Measurements from ENCODE around the gene GCH1.

GCH1 gene

GRCh38 chr14:54935100-54935499 lies 32.5 kb upstream of the GCH1 start:
- Histone ChIP-seq H3K36me3 (replicated peaks; ENCODE audit: insufficient read depth, low read length) (no peaks in the 10 kb centered on the region), H3K4me1 (ENCODE audit: low read length) (no peaks in the 10 kb centered on the region), H3K9me3 (replicated peaks; ENCODE audit: insufficient read depth, low read length) (no peaks in the 10 kb centered on the region), H3K9ac (ENCODE audit: low read length) (no peak overlapping the region), H3F3A (ENCODE audit: insufficient read depth, low read length) (no peaks in the 10 kb centered on the region), H3K4me2 (ENCODE audit: low read depth, low read length) (no peak overlapping the region), H3K79me2 (ENCODE audit: low read length) (no peaks in the 10 kb centered on the region), H3K4me3 (ENCODE audit: low read length) (no peak overlapping the region), H2AFZ (ENCODE audit: low read length) (no peak overlapping the region), H3K27ac (ENCODE audit: low read length) (no peak overlapping the region), H3K27me3 (replicated peaks; ENCODE audit: insufficient read depth, low read length) (no peaks in the 10 kb centered on the region), H3K9me2 (replicated peaks; ENCODE audit: insufficient read depth, low read length) (no peaks in the 10 kb centered on the region), H4K20me1 (ENCODE audit: insufficient read depth, low read length) (no peaks in the 10 kb centered on the region)
- TF ChIP-seq EZH2 (optimal IDR thresholded peaks at IDR 0.05; ENCODE audit: low read depth, low read length) (no peak), EZH2phosphoT487 (IDR thresholded peaks at IDR 0.05; ENCODE audit: low read length) (no peak), CTCF (IDR thresholded peaks at IDR 0.05; ENCODE audit: low read length) (no peak)
- no peak for DNase-seq

GRCh38 chr14:54933006-54933405 lies 30.4 kb upstream of the GCH1 start:
- DNase-seq = no peak
- H3K4me2 ChIP-seq (ENCODE audit: low read depth, low read length) = no peak overlapping the region
- no peaks in the 10 kb centered on the region for H3K4me1 ChIP-seq (ENCODE audit: low read length)
- H3K4me3 ChIP-seq (ENCODE audit: low read length) = no peak overlapping the region
- no peaks in the 10 kb centered on the region for H3K9me3 ChIP-seq (replicated peaks; ENCODE audit: insufficient read depth, low read length)
- H2AFZ ChIP-seq (ENCODE audit: low read length) = no peak overlapping the region
- H3F3A ChIP-seq (ENCODE audit: insufficient read depth, low read length) = no peaks in the 10 kb centered on the region
- TF ChIP-seq EZH2phosphoT487 (IDR thresholded peaks at IDR 0.05; ENCODE audit: low read length) (no peak), CTCF (IDR thresholded peaks at IDR 0.05; ENCODE audit: low read length) (no peak), EZH2 (optimal IDR thresholded peaks at IDR 0.05; ENCODE audit: low read depth, low read length) (no peak)
- H3K9ac ChIP-seq (ENCODE audit: low read length) = no peak overlapping the region
- H3K79me2 ChIP-seq (ENCODE audit: low read length) = no peaks in the 10 kb centered on the region
- H3K9me2 ChIP-seq (replicated peaks; ENCODE audit: insufficient read depth, low read length) = no peaks in the 10 kb centered on the region
- no peaks in the 10 kb centered on the region for H4K20me1 ChIP-seq (ENCODE audit: insufficient read depth, low read length)
- no peaks in the 10 kb centered on the region for H3K36me3 ChIP-seq (replicated peaks; ENCODE audit: insufficient read depth, low read length)
- H3K27ac ChIP-seq (ENCODE audit: low read length) = no peak overlapping the region
- no peaks in the 10 kb centered on the region for H3K27me3 ChIP-seq (replicated peaks; ENCODE audit: insufficient read depth, low read length)

GRCh38 chr14:54931598-54932340 lies 29.1 kb upstream of the GCH1 start:
- Histone ChIP-seq H3K4me2 (ENCODE audit: low read depth, low read length) (no peak overlapping the region), H3K4me3 (ENCODE audit: low read length) (no peak overlapping the region), H3K9ac (ENCODE audit: low read length) (no peak overlapping the region), H2AFZ (ENCODE audit: low read length) (no peak overlapping the region), H3K36me3 (replicated peaks; ENCODE audit: insufficient read depth, low read length) (no peaks in the 10 kb centered on the region), H3K4me1 (ENCODE audit: low read length) (no peaks in the 10 kb centered on the region), H3K27me3 (replicated peaks; ENCODE audit: insufficient read depth, low read length) (no peaks in the 10 kb centered on the region), H3K79me2 (ENCODE audit: low read length) (no peaks in the 10 kb centered on the region), H3K9me2 (replicated peaks; ENCODE audit: insufficient read depth, low read length) (no peaks in the 10 kb centered on the region), H4K20me1 (ENCODE audit: insufficient read depth, low read length) (no peaks in the 10 kb centered on the region), H3K9me3 (replicated peaks; ENCODE audit: insufficient read depth, low read length) (no peaks in the 10 kb centered on the region), H3F3A (ENCODE audit: insufficient read depth, low read length) (no peaks in the 10 kb centered on the region), H3K27ac (ENCODE audit: low read length) (no peak overlapping the region)
- DNase-seq = no peak
- TF ChIP-seq EZH2 (optimal IDR thresholded peaks at IDR 0.05; ENCODE audit: low read depth, low read length) = no peak
- no peak for TF ChIP-seq CTCF (IDR thresholded peaks at IDR 0.05; ENCODE audit: low read length)
- no peak for TF ChIP-seq EZH2phosphoT487 (IDR thresholded peaks at IDR 0.05; ENCODE audit: low read length)

Measured in MM.1S (cell line).